Neutrophil (primary cell): ENCODE measurements around the gene RGS4.

Source experiments
- H3K27ac ChIP-seq: fragments of 200-600 bp; sonication (generic); 2 replicates; pipeline ENCODE4 v1.5.1; 2016; ENCODE audit warnings: mild to moderate bottlenecking, moderate library complexity
- H3K27me3 ChIP-seq: fragments of 200-600 bp; sonication (generic); 2 replicates; pipeline ENCODE4 v1.6.0; 2016; ENCODE audit warnings: mild to moderate bottlenecking
- H3K36me3 ChIP-seq: fragments of 200-600 bp; sonication (generic); 2 replicates; pipeline ENCODE4 v1.5.1; 2017
- H3K4me1 ChIP-seq, 2 experiments: fragments of 200-600 bp in 1 of 2; sonication (generic) in 1 of 2; 1 replicate in 1 of 2; 2 replicates in 1 of 2; pipeline versions ENCODE4 v1.5.1 to v1.6.1; 2013 to 2016; ENCODE audit warnings: low read depth in 1 of 2, low read length in 1 of 2, mild to moderate bottlenecking in 1 of 2, moderate library complexity in 1 of 2; ENCODE audit not compliant: control insufficient read depth in 1 of 2, insufficient read depth in 1 of 2
- H3K4me3 ChIP-seq, 2 experiments: fragments of 200-600 bp in 1 of 2; sonication (generic) in 1 of 2; 1 replicate in 1 of 2; 2 replicates in 1 of 2; pipeline ENCODE4 v1.5.1; 2013 to 2016; ENCODE audit warnings: low read depth in 1 of 2, low read length in 1 of 2, mild to moderate bottlenecking in 1 of 2, moderate library complexity in 1 of 2
- H3K9me3 ChIP-seq: fragments of 200-600 bp; sonication (generic); 2 replicates; pipeline ENCODE4 v1.5.1; 2016
- TF ChIP-seq, protein P1 (sequence below): fragments of 200-600 bp; sonication (generic); IDR thresholded peaks from 2 replicates; pipeline ENCODE4 v1.5.1; 2016; ENCODE audit warnings: antibody characterized with exemption

RGS4 gene

DNA sequence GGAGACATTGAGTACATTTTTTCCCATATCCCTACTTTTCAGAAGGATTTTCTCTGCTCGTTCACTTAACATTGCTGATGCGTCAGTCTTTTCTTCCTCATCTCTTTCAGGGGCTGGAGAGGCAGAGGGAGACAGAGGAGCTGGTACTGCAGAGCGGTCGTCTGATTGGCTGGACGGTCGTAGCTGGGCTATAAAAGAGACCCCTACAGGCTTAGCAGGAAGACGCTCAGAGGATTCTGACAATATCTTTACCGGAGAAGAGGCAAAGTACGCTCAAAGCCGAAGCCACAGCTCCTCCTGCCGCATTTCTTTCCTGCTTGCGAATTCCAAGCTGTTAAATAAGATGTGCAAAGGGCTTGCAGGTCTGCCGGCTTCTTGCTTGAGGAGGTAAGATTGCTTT lies at the start of gene RGS4:
TSS of gene RGS4 (plus strand) at position 220 of the 400 bp plus-strand sequence. CDS start at position 344, 124 bp downstream.
- H3K4me3 ChIP-seq, result no peak within 1 kb of the TSS

DNA sequence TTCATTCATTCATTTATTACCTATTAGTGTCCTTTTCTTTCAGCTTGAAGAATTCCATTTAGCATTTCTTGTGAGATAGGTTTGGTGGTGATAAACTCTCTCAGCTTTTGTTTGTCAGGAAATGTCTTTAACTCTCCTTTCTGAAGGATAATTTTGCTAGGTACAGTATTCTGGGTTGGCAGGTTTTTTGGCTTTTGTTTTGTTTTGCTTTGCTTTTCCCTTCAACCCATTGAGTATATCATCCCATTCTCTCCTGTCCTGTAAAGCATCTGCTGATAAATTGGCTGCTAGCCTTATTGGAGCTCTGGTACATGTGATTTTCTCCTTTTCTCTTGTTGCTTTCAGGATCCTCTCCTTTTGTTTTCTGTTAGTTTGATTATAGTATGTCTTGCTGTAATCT lies 47.0 kb upstream of the RGS4 start:
- no peak overlapping the region for H3K27ac ChIP-seq
- TF ChIP-seq, protein P1, sequence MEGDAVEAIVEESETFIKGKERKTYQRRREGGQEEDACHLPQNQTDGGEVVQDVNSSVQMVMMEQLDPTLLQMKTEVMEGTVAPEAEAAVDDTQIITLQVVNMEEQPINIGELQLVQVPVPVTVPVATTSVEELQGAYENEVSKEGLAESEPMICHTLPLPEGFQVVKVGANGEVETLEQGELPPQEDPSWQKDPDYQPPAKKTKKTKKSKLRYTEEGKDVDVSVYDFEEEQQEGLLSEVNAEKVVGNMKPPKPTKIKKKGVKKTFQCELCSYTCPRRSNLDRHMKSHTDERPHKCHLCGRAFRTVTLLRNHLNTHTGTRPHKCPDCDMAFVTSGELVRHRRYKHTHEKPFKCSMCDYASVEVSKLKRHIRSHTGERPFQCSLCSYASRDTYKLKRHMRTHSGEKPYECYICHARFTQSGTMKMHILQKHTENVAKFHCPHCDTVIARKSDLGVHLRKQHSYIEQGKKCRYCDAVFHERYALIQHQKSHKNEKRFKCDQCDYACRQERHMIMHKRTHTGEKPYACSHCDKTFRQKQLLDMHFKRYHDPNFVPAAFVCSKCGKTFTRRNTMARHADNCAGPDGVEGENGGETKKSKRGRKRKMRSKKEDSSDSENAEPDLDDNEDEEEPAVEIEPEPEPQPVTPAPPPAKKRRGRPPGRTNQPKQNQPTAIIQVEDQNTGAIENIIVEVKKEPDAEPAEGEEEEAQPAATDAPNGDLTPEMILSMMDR, result no peak
- no peaks in the 10 kb centered on the region for H3K4me1 ChIP-seq
- peaks cover 4% of the 10 kb centered on the region for H3K9me3 ChIP-seq
- H3K36me3 ChIP-seq, result no peaks in the 10 kb centered on the region
- H3K27me3 ChIP-seq, result no peaks in the 10 kb centered on the region
- no peak overlapping the region for H3K4me3 ChIP-seq

More for the DNA sequence above, at the start of gene RGS4:
- Histone ChIP-seq H3K27ac (no peak within 1 kb of the TSS), H3K9me3 (no peaks in the 10 kb centered on the region), H3K27me3 (peaks cover 61% of the 10 kb centered on the region), H3K36me3 (no peaks in the 10 kb centered on the region), H3K4me1 (no peaks in the 10 kb centered on the region)
- TF ChIP-seq, protein P1, result no peak

DNA sequence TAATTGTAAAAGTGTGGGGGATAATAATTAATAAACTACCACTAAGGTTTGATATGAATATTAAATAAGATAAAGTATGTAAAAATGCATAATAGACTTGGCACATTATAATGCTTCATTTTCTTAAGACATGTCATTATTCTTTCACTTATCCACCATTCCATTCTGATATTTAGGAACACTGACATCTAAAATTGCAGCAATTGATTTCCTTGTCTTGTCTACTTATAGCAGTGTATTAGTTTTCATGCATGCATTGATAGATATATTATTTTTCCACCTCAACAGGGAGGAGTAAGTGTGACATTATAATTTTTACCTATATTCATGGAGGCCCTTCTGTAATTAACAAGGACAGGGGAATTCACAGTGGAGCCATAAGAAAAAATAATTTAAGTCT lies 41.6 kb upstream of the RGS4 start:
- no peaks in the 10 kb centered on the region for H3K4me1 ChIP-seq
- no peaks in the 10 kb centered on the region for H3K36me3 ChIP-seq
- no peak overlapping the region for H3K27ac ChIP-seq
- H3K4me3 ChIP-seq, result no peak overlapping the region
- peaks cover 4% of the 10 kb centered on the region for H3K9me3 ChIP-seq
- H3K27me3 ChIP-seq, result no peaks in the 10 kb centered on the region
- TF ChIP-seq, protein P1, result no peak

DNA sequence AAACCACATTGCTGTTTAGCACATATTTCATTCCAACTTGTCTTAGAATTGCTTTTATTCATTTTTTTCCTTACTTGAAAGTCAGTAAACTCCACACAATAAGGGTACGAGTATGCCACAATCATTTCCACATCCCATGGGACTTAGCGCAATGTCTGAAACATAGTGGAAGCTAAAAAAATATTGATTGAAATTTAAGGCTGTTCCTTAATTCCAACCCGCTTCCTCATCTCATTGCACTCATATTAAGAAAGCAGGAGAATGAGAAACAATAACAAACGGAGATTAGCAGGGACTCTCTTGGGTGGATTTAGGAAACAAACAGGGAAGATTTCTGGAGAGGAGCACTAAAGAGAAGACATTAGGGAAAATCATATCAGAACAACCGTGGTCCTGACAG lies 39.3 kb upstream of the RGS4 start:
- Histone ChIP-seq H3K27ac (no peak overlapping the region), H3K36me3 (no peaks in the 10 kb centered on the region), H3K4me3 (no peak overlapping the region), H3K9me3 (no peaks in the 10 kb centered on the region), H3K4me1 (no peaks in the 10 kb centered on the region), H3K27me3 (no peaks in the 10 kb centered on the region)
- TF ChIP-seq, protein P1, result no peak

DNA sequence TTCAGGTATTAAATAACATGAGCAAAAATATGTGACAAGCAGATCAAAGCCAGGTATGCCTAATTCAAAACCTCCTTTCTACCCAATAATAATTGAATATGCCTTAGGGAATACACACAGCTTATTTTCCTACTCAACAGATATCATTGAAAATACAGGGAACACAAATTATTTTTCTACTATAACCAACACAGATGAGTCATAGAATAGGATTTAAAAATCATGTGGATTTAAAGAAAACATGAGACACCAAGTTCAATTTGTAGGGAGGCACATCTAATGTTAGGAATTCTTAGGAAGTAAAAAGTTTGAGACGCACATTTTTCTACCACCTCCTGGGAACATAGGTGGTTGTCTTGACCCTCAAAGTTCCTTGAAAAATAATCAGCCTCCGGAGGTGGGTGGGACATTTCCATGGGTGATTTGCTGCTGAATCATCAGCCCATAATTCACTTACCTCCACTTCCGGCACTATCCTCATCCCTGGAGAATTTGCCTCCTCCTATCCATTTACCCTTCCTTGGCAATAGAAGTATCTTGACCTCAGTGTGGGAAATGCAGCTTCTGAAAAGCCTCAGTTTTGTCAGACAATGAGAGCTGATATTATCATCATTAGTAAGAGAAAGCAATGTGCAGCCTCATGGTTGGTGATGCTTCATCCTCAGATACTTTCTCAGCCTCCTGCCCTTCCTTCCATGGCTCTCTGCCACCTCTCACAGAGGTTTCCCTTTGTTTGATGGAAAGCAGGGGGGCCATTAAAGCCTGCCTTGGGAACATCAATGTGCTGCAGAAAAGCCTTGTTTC lies 33.5 kb upstream of the RGS4 start:
- Histone ChIP-seq H3K36me3 (no peaks in the 10 kb centered on the region), H3K9me3 (no peaks in the 10 kb centered on the region), H3K4me3 (no peak overlapping the region), H3K27ac (no peak overlapping the region), H3K27me3 (no peaks in the 10 kb centered on the region), H3K4me1 (no peaks in the 10 kb centered on the region)
- TF ChIP-seq, protein P1, result no peak
